ENCODE measurements around the gene KRT40. TPM values are rescaled to one million over a fixed set of nuclear protein-coding genes. Genes with fewer than 3 reads are reported as not detected.

KRT40 gene
- total RNA-seq, 2 donors from 2014 or later = not detected

DNA sequence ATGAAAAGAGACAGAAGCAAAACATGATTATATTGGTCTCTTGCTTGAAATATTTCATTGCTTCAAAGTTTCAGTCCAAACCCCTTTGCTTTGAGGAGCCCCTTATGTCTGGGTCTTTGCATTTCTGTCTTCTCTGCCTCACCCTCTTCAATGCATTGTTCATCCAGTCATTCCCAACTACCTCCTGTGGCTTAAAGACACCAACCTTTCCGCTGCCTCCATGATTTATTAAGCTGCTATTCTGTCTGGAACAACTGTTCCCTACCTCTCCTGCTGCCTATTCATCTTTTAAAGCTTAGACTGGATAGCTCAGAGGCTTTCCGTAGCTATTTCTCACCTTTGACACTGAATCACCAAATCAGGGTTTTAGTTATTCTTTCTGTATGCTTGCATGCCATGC is 13.2 kb upstream of the KRT40 start:
- no peaks in the 10 kb centered on the region for H3K36me3 ChIP-seq
- no peaks in the 10 kb centered on the region for H3K27me3 ChIP-seq (replicated peaks; ENCODE audit: insufficient read depth)
- ATAC-seq (ENCODE audit: insufficient number of reproducible peaks, low FRiP score, low read depth) = no peak
- H3K9me3 ChIP-seq = no peaks in the 10 kb centered on the region
- H3K27ac ChIP-seq = no peak overlapping the region
- TF ChIP-seq, protein P1, sequence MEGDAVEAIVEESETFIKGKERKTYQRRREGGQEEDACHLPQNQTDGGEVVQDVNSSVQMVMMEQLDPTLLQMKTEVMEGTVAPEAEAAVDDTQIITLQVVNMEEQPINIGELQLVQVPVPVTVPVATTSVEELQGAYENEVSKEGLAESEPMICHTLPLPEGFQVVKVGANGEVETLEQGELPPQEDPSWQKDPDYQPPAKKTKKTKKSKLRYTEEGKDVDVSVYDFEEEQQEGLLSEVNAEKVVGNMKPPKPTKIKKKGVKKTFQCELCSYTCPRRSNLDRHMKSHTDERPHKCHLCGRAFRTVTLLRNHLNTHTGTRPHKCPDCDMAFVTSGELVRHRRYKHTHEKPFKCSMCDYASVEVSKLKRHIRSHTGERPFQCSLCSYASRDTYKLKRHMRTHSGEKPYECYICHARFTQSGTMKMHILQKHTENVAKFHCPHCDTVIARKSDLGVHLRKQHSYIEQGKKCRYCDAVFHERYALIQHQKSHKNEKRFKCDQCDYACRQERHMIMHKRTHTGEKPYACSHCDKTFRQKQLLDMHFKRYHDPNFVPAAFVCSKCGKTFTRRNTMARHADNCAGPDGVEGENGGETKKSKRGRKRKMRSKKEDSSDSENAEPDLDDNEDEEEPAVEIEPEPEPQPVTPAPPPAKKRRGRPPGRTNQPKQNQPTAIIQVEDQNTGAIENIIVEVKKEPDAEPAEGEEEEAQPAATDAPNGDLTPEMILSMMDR (IDR thresholded peaks at IDR 0.05) = no peak
- H3K4me1 ChIP-seq (ENCODE audit: control insufficient read depth in 1 of 2, low read depth in 2 of 2) = no peaks in the 10 kb centered on the region
- DNase-seq (ENCODE audit: low spot score) = no peak
- H3K4me3 ChIP-seq = no peak overlapping the region

DNA sequence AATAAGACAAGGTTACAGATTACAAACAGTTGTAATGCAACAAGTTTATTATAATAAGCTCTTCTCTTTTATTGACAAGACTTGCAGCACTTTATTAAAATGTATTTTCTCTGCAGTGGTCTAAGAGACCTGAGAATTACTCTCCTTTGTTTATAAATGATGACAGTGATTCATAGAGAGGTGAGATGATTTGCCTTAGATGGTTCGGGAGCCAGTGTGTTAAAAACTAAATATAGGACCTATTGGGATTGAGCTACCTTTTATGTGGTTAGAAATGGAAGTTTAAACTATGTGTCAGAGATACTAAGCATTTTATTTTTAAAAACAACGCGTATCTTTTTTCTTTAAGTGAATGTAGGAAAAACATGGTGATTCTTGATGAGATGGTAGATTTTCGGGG is 12.7 kb upstream of the KRT40 start:
- TF ChIP-seq, protein P1 (IDR thresholded peaks at IDR 0.05) = no peak
- H3K4me3 ChIP-seq = no peak overlapping the region
- H3K36me3 ChIP-seq = no peaks in the 10 kb centered on the region
- H3K9me3 ChIP-seq = no peaks in the 10 kb centered on the region
- no peaks in the 10 kb centered on the region for H3K27me3 ChIP-seq (replicated peaks; ENCODE audit: insufficient read depth)
- no peak overlapping the region for H3K27ac ChIP-seq
- ATAC-seq (ENCODE audit: insufficient number of reproducible peaks, low FRiP score, low read depth) (no peak), DNase-seq (ENCODE audit: low spot score) (no peak)
- no peaks in the 10 kb centered on the region for H3K4me1 ChIP-seq (ENCODE audit: control insufficient read depth in 1 of 2, low read depth in 2 of 2)

DNA sequence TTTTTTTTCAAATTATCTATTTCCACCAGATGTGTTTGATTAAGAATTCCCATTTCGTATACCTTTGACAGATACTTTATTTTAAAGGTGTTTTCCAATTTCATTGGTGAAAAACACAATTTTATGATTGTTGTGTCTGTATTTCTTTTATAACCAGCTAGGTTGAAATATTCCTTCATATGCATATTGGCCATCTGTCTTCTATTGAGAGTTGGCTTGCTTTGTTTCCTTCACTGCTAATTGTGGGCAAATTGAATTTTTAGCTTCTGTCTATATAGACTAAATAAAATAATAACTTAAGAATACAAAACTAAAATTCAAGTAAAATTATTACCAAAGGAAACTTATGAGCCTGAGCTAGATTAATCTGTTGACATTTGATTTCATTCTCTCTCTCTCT is 11.0 kb upstream of the KRT40 start:
- TF ChIP-seq, protein P1 (IDR thresholded peaks at IDR 0.05) = no peak
- no peak overlapping the region for H3K4me3 ChIP-seq
- ATAC-seq (ENCODE audit: insufficient number of reproducible peaks, low FRiP score, low read depth) = no peak
- H3K27ac ChIP-seq = no peak overlapping the region
- DNase-seq (ENCODE audit: low spot score) = no peak
- no peaks in the 10 kb centered on the region for H3K36me3 ChIP-seq
- H3K4me1 ChIP-seq (ENCODE audit: control insufficient read depth in 1 of 2, low read depth in 2 of 2) = no peaks in the 10 kb centered on the region
- no peaks in the 10 kb centered on the region for H3K9me3 ChIP-seq
- H3K27me3 ChIP-seq (replicated peaks; ENCODE audit: insufficient read depth) = no peaks in the 10 kb centered on the region

DNA sequence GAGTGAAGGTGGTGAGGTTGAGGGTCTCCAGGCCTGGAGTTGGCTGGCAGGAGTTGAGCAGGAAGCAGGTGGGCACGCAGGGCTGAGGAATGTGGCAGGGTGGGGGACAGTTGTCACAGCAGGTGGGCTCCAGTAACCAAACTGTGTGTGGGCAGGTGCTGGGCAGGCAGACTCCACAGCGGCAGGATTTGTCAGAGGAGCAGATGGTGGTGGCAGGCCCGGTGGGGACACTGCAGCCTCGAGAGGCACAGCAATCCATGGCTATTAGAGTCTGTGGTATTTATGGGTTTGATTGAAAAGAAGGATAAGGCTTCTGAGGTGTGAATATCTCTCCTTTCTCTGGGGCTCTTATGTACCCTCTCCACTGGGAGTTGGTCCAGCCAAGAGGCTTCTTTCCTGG is 9.7 kb upstream of the KRT40 start, which contains the start of gene KRTAP3-3:
Gene KRTAP3-3, minus strand, starts transcription at position 326 of the 400 bp plus-strand sequence. Its CDS starts 67 bp downstream, at position 259.
- Histone ChIP-seq H3K4me3 (no peak within 1 kb of the TSS), H3K4me1 (ENCODE audit: control insufficient read depth in 1 of 2, low read depth in 2 of 2) (no peaks in the 10 kb centered on the region), H3K27me3 (replicated peaks; ENCODE audit: insufficient read depth) (no peaks in the 10 kb centered on the region), H3K36me3 (no peaks in the 10 kb centered on the region), H3K9me3 (no peaks in the 10 kb centered on the region), H3K27ac (no peak within 1 kb of the TSS)
- TF ChIP-seq, protein P1 (IDR thresholded peaks at IDR 0.05) = no peak
- no peak for DNase-seq (ENCODE audit: low spot score)
- ATAC-seq (ENCODE audit: insufficient number of reproducible peaks, low FRiP score, low read depth) = no peak

DNA sequence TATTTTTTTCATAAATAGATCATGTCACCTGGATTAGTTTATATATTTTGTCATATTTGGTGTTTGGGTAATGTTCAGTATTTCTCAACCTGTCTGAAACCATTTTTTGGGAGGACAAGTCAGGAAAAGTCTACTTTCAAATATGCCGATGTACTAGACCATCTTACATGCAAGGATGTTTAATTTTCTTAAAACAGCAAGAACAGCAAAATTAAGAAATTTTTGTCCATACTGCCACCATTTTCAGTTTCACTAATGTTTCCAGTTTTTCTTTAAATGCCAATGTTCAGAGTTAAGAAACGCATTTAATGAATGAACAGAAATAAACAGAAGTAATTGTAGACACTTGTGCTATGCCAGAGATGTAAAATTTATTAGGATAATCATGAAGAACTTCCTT is 9.0 kb upstream of the KRT40 start:
- no peak for DNase-seq (ENCODE audit: low spot score)
- TF ChIP-seq, protein P1 (IDR thresholded peaks at IDR 0.05) = no peak
- no peak for ATAC-seq (ENCODE audit: insufficient number of reproducible peaks, low FRiP score, low read depth)
- H3K4me1 ChIP-seq (ENCODE audit: control insufficient read depth in 1 of 2, low read depth in 2 of 2) = no peaks in the 10 kb centered on the region
- no peaks in the 10 kb centered on the region for H3K9me3 ChIP-seq
- no peak overlapping the region for H3K4me3 ChIP-seq
- H3K36me3 ChIP-seq = no peaks in the 10 kb centered on the region
- H3K27ac ChIP-seq = no peak overlapping the region
- no peaks in the 10 kb centered on the region for H3K27me3 ChIP-seq (replicated peaks; ENCODE audit: insufficient read depth)

Measured in thoracic aorta (tissue), 2 donors.